ENCODE measurements around the gene PON2.

DNA sequence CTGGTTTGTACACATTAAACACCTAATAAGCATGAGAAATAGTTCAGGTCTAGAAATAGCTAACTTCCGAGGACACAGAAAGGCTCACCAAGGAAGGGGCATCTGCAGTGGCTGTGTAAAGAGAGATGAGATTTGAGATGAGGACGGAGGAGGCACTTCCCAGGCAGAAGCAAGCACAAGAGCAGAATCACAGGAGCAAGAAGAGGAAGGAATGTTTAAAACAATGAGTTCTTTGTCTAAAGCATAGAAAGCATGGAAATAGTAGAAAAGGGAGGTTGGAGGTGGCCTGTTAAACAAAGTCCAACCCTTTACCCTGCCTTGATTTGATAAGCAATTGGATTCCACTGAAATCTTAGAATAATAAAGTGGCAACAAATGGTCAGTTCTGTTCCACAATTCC lies 27.1 kb downstream of the PON2 start:
- TF ChIP-seq CTCF (CRISPR knock-in tag; IDR thresholded peaks at IDR 0.05) (no peak), HIVEP1 (CRISPR knock-in tag; IDR thresholded peaks at IDR 0.05) (no peak), SMARCE1 (IDR thresholded peaks at IDR 0.05; ENCODE audit: borderline replicate concordance) (no peak), POLR2A (IDR thresholded peaks at IDR 0.05; ENCODE audit: insufficient read depth in 1 of 2, low read depth in 2 of 2, low read length in 2 of 2) (no peak), ZBTB14 (CRISPR knock-in tag; IDR thresholded peaks at IDR 0.05) (no peak), RAD21 (CRISPR knock-in tag; IDR thresholded peaks at IDR 0.05) (no peak), FOXA3 (CRISPR knock-in tag; IDR thresholded peaks at IDR 0.05) (no peak), ARID2 (CRISPR knock-in tag; IDR thresholded peaks at IDR 0.05; ENCODE audit: borderline replicate concordance) (no peak), MAX (IDR thresholded peaks at IDR 0.05) (no peak), ZSCAN25 (CRISPR knock-in tag; IDR thresholded peaks at IDR 0.05) (no peak)
- TF ChIP-seq, protein P1, sequence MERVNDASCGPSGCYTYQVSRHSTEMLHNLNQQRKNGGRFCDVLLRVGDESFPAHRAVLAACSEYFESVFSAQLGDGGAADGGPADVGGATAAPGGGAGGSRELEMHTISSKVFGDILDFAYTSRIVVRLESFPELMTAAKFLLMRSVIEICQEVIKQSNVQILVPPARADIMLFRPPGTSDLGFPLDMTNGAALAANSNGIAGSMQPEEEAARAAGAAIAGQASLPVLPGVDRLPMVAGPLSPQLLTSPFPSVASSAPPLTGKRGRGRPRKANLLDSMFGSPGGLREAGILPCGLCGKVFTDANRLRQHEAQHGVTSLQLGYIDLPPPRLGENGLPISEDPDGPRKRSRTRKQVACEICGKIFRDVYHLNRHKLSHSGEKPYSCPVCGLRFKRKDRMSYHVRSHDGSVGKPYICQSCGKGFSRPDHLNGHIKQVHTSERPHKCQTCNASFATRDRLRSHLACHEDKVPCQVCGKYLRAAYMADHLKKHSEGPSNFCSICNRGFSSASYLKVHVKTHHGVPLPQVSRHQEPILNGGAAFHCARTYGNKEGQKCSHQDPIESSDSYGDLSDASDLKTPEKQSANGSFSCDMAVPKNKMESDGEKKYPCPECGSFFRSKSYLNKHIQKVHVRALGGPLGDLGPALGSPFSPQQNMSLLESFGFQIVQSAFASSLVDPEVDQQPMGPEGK (CRISPR knock-in tag; IDR thresholded peaks at IDR 0.05) = no peak
- TF ChIP-seq, protein P2, sequence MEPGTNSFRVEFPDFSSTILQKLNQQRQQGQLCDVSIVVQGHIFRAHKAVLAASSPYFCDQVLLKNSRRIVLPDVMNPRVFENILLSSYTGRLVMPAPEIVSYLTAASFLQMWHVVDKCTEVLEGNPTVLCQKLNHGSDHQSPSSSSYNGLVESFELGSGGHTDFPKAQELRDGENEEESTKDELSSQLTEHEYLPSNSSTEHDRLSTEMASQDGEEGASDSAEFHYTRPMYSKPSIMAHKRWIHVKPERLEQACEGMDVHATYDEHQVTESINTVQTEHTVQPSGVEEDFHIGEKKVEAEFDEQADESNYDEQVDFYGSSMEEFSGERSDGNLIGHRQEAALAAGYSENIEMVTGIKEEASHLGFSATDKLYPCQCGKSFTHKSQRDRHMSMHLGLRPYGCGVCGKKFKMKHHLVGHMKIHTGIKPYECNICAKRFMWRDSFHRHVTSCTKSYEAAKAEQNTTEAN (CRISPR knock-in tag; conservative IDR thresholded peaks at IDR 0.05) = no peak

All from HepG2 (cell line).